ENCODE data around the gene RBM45.

RBM45 gene

DNA sequence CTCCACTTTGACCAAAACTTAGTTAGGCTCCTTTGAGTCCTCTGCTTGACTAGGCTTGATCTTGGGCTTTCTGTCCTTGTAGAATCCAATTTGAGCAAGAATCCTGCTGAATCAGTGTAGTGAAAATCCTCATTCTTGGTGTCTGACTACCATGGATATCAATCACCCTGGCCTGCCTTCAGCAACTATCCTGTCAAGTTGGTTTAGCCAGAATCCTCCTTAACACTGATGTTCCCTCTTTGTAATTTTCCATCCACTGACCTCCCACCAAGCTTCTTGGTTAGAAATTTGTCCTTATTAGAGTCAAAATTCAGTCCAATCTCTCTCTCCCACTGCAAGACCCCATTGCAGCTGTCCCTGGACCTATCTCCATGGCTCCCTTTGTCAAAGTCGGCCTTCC lies 494 bp upstream of the RBM45 start:
- H3K4me3 ChIP-seq (ENCODE audit: low read length) = no peak overlapping the region
- H3K36me3 ChIP-seq (ENCODE audit: control insufficient read depth, insufficient read depth, low read length) = no peaks in the 10 kb centered on the region

DNA sequence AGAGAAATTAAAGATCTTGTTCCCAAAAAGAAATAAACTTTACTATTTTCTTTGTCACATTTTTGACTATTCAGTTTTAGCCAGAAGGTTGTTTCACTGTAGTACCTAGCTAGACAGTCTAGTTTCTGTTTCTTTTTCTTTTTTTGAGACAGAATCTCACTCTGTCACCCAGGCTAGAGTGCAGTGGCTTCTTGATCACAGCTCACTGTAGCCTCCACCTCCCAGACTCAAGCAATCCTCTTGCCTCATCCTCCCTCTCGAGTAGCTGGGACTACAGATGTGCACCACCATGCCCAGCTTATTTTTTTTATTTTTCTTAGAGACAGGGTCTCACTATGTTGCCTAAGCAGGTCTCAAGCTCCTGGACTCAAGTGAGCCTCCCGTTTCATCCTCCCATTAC lies 2.2 kb downstream of the RBM45 start:
- Histone ChIP-seq H3K9me3 (ENCODE audit: control insufficient read depth, low read length) (no peaks in the 10 kb centered on the region), H3K4me1 (ENCODE audit: control insufficient read depth, insufficient read depth, low read length) (peaks cover 6% of the 10 kb centered on the region), H3K36me3 (ENCODE audit: control insufficient read depth, insufficient read depth, low read length) (no peaks in the 10 kb centered on the region), H3K9ac (ENCODE audit: low read length) (no peak overlapping the region), H3K27me3 (ENCODE audit: control insufficient read depth, insufficient read depth, low read length) (no peaks in the 10 kb centered on the region), H3K4me3 (ENCODE audit: low read length) (no peak overlapping the region)

More for the DNA sequence above, 494 bp upstream of the RBM45 start:
- H3K9me3 ChIP-seq (ENCODE audit: control insufficient read depth, low read length) = no peaks in the 10 kb centered on the region
- H3K4me1 ChIP-seq (ENCODE audit: control insufficient read depth, insufficient read depth, low read length) = peaks cover 6% of the 10 kb centered on the region
- H3K27me3 ChIP-seq (ENCODE audit: control insufficient read depth, insufficient read depth, low read length) = no peaks in the 10 kb centered on the region
- peak overlapping the region; percentile 92 for H3K9ac ChIP-seq (ENCODE audit: low read length)

DNA sequence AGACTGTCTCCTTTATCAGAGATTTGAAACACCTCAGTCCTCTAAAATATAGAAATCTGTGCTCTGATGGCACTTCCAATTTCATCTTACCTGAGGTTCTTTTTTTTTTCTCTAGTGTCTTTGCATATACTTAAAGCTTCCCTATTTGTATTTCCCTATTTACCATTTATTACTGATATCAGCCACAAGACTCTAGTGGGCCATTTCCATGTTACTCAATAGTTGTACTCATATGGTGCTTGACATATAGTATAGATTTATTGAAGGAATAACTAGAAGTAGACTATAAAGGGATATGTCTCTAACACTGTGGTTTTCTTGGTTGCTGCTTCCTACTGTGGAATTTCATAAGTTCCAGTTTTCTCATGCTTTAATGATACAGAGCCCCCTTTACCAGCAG lies 3.0 kb downstream of the RBM45 start:
- Histone ChIP-seq H3K4me1 (ENCODE audit: control insufficient read depth, insufficient read depth, low read length) (peaks cover 6% of the 10 kb centered on the region), H3K9ac (ENCODE audit: low read length) (no peak overlapping the region), H3K9me3 (ENCODE audit: control insufficient read depth, low read length) (no peaks in the 10 kb centered on the region), H3K4me3 (ENCODE audit: low read length) (no peak overlapping the region), H3K36me3 (ENCODE audit: control insufficient read depth, insufficient read depth, low read length) (no peaks in the 10 kb centered on the region), H3K27me3 (ENCODE audit: control insufficient read depth, insufficient read depth, low read length) (no peaks in the 10 kb centered on the region)

DNA sequence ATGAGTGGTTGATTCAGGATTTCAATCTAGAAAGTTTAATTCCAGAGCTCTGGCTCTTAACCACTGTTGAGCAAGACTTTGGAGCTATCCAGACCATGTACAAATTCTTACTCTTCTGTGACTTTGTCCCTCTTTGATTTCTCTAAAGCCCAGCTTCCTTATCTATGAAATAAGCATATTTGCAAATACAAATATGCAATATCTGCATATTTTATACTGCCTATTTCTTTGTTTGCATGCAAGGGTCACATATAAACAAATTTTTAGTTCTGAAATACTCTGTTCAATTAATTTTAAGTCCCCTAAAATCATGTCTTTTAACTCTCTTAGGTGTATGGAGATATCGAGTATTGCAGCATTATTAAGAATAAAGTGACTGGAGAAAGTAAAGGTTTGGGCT lies 5.5 kb downstream of the RBM45 start:
- Histone ChIP-seq H3K36me3 (ENCODE audit: control insufficient read depth, insufficient read depth, low read length) (no peaks in the 10 kb centered on the region), H3K27me3 (ENCODE audit: control insufficient read depth, insufficient read depth, low read length) (no peaks in the 10 kb centered on the region), H3K4me3 (ENCODE audit: low read length) (no peak overlapping the region), H3K9me3 (ENCODE audit: control insufficient read depth, low read length) (no peaks in the 10 kb centered on the region), H3K4me1 (ENCODE audit: control insufficient read depth, insufficient read depth, low read length) (peaks cover 6% of the 10 kb centered on the region), H3K9ac (ENCODE audit: low read length) (no peak overlapping the region)

DNA sequence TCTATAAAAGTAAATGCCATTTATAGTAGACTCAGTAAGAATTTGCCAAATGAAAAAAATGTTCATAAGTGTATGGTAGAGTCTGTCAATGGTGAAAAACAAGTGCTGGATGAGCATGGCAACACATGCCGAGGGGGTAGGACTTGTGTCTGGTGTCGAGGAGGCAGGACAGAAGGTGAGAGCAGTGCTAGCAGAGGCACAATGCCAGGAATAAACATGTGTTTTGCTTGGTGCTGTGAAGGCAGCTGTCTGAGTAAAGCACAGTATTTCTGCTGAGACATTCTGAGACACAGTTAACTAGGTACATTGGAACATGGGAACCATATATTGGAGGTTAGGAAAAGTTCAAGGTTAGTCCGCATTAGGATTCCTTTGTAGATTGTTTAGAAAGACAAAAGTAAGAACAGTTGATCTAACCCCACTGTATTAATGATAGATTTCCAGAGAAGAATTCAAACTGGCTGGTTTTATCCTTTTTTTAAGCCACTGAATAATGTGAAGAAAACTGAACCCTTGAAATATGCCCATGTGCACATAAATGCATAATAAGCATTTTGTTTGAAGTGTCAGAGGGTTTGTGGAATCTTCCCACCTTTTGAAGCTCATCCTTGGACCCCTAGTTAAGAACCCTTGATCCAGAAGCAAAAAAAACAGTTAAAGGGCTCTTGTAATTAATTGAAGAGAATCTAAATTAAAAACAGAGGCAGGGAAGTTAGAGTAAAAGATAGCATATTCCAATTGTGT lies 7.1 kb downstream of the RBM45 start:
- H3K4me1 ChIP-seq (ENCODE audit: control insufficient read depth, insufficient read depth, low read length) = no peaks in the 10 kb centered on the region
- H3K9me3 ChIP-seq (ENCODE audit: control insufficient read depth, low read length) = no peaks in the 10 kb centered on the region
- H3K4me3 ChIP-seq (ENCODE audit: low read length) = no peak overlapping the region
- no peak overlapping the region for H3K9ac ChIP-seq (ENCODE audit: low read length)
- no peaks in the 10 kb centered on the region for H3K27me3 ChIP-seq (ENCODE audit: control insufficient read depth, insufficient read depth, low read length)
- no peaks in the 10 kb centered on the region for H3K36me3 ChIP-seq (ENCODE audit: control insufficient read depth, insufficient read depth, low read length)

DNA sequence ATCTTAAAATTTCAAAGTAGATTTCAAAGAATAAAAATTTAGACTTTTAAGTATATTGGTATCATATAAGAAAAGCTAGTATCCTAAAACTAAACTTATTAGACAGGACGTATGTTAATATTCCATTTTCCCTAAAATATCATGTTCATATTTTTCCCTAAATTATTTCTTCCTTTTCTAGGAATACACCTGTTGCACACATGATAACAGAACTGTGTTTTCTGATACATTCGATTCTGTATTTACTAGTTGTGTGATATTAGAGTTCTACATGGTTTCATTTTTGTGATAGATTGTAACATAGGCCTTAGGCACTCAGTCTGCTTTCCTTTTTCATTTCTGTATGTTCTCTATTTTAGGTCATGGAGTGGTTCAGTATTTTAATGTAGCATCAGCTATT lies 10.9 kb downstream of the RBM45 start:
- H3K27me3 ChIP-seq (ENCODE audit: control insufficient read depth, insufficient read depth, low read length) = no peaks in the 10 kb centered on the region
- H3K9ac ChIP-seq (ENCODE audit: low read length) = no peak overlapping the region
- H3K9me3 ChIP-seq (ENCODE audit: control insufficient read depth, low read length) = no peaks in the 10 kb centered on the region
- no peaks in the 10 kb centered on the region for H3K4me1 ChIP-seq (ENCODE audit: control insufficient read depth, insufficient read depth, low read length)
- H3K36me3 ChIP-seq (ENCODE audit: control insufficient read depth, insufficient read depth, low read length) = no peaks in the 10 kb centered on the region
- H3K4me3 ChIP-seq (ENCODE audit: low read length) = no peak overlapping the region

DNA sequence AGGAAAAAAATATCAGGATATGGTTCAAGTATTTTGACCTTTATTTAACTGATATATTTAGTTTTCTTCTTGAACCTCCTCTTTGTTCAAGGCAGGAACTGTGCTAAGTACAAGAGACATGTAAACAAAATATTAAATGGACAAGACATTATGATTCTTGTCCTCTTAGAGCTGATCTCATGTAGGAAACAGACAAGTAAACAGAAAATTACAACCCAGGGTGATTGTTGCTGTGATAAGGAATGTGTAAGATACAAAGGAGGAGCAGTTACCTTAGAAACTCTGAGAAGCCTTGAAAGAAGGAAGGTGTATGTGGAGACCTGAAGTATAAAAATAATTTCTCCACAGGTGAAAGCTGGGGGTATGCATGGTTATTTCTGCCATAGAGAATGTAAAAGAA lies 12.9 kb downstream of the RBM45 start:
- no peak overlapping the region for H3K4me3 ChIP-seq (ENCODE audit: low read length)
- H3K36me3 ChIP-seq (ENCODE audit: control insufficient read depth, insufficient read depth, low read length) = no peaks in the 10 kb centered on the region
- H3K9me3 ChIP-seq (ENCODE audit: control insufficient read depth, low read length) = no peaks in the 10 kb centered on the region
- no peaks in the 10 kb centered on the region for H3K27me3 ChIP-seq (ENCODE audit: control insufficient read depth, insufficient read depth, low read length)
- H3K9ac ChIP-seq (ENCODE audit: low read length) = no peak overlapping the region
- H3K4me1 ChIP-seq (ENCODE audit: control insufficient read depth, insufficient read depth, low read length) = no peaks in the 10 kb centered on the region

DNA sequence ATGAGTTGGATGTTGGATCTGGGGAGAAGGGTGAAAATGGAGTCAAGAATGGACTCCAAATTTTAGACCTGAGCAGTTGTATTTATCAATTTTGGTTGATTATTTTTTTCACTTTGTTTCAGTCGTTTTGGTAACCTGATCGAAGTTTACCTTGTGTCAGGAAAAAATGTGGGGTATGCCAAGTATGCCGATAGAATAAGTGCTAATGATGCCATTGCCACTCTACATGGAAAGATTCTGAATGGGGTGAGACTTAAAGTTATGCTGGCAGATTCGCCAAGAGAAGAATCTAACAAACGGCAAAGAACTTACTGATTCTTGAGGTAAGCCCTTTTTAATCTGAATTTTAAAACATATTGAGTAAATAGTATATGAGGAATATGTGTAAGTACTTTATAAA lies 13.6 kb downstream of the RBM45 start:
- no peak overlapping the region for H3K9ac ChIP-seq (ENCODE audit: low read length)
- H3K9me3 ChIP-seq (ENCODE audit: control insufficient read depth, low read length) = no peaks in the 10 kb centered on the region
- H3K4me3 ChIP-seq (ENCODE audit: low read length) = no peak overlapping the region
- no peaks in the 10 kb centered on the region for H3K4me1 ChIP-seq (ENCODE audit: control insufficient read depth, insufficient read depth, low read length)
- H3K27me3 ChIP-seq (ENCODE audit: control insufficient read depth, insufficient read depth, low read length) = no peaks in the 10 kb centered on the region
- H3K36me3 ChIP-seq (ENCODE audit: control insufficient read depth, insufficient read depth, low read length) = no peaks in the 10 kb centered on the region

DNA sequence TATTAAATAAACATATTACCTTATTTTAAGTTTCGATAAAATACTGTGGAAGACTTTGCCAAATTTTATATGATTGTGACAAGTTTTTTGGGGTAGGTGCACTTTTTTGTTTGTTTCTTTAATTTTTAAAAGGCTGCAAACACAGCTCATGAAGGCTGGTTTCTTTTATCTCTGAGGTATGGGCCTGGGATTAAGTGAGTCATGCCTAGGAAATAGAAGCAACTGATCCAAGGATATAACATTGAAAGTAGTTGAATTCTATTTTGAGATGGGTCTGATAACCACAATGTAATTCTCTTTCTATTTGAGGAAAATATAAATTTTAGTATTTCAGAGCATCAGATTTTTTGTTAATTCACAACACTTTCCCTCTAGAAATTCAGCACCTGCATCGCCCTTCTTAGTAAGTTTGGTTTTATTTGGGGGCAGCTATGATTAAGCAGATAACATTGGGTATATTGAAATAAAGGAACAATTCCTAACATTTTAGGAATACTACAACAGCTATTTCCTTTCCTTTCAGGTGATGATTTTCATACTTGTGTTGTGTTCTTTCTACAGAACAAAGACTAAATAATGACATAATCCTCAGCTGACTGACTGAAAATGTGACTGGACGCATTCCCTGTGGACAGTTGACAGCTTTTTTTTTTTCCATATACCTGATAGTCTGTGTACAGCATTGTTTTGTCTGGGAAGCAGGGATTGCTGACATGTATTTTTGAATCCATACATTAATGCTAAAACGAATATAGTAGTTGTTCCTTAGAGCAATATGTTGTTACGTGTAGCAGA lies 16.8 kb downstream of the RBM45 start:
- Histone ChIP-seq H3K4me1 (ENCODE audit: control insufficient read depth, insufficient read depth, low read length) (no peaks in the 10 kb centered on the region), H3K9ac (ENCODE audit: low read length) (no peak overlapping the region), H3K9me3 (ENCODE audit: control insufficient read depth, low read length) (no peaks in the 10 kb centered on the region), H3K4me3 (ENCODE audit: low read length) (no peak overlapping the region), H3K27me3 (ENCODE audit: control insufficient read depth, insufficient read depth, low read length) (no peaks in the 10 kb centered on the region), H3K36me3 (ENCODE audit: control insufficient read depth, insufficient read depth, low read length) (no peaks in the 10 kb centered on the region)

DNA sequence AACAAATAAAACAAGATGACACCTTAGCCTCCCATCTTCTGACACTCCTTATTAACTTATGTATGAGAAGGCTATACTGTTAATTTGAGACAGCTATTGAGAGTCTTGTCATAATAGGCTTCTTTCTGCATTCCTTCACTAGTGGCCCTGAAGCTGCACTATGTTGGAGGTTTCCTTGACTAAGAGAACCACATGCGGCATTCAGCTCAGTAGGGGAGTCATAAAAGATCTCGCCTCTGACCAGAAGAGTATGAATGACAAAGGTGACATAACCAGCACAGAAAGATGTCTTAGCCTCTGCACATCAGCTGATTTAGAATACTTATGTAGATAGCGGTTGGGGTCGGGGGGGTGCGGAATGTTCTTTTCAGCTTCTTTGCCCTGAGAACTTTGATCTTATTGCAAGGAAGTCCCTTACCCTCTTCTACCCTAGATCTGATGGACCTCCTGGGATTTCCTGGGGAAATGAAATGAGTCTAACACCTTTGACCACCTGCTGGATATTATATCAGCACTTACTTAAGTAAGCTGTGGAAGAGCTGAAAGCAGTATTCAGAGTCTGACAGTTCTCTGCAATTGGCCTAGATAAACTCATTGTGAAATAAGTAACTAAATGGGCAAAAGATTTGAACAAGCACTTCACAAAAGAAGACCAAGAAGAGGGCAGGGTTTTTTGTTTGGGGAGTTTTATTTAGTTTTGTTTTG lies 24.2 kb downstream of the RBM45 start:
- H3K9me3 ChIP-seq (ENCODE audit: control insufficient read depth, low read length) = no peaks in the 10 kb centered on the region
- H3K27me3 ChIP-seq (ENCODE audit: control insufficient read depth, insufficient read depth, low read length) = no peaks in the 10 kb centered on the region
- H3K4me3 ChIP-seq (ENCODE audit: low read length) = no peak overlapping the region
- no peak overlapping the region for H3K9ac ChIP-seq (ENCODE audit: low read length)
- no peaks in the 10 kb centered on the region for H3K36me3 ChIP-seq (ENCODE audit: control insufficient read depth, insufficient read depth, low read length)
- no peaks in the 10 kb centered on the region for H3K4me1 ChIP-seq (ENCODE audit: control insufficient read depth, insufficient read depth, low read length)

DNA sequence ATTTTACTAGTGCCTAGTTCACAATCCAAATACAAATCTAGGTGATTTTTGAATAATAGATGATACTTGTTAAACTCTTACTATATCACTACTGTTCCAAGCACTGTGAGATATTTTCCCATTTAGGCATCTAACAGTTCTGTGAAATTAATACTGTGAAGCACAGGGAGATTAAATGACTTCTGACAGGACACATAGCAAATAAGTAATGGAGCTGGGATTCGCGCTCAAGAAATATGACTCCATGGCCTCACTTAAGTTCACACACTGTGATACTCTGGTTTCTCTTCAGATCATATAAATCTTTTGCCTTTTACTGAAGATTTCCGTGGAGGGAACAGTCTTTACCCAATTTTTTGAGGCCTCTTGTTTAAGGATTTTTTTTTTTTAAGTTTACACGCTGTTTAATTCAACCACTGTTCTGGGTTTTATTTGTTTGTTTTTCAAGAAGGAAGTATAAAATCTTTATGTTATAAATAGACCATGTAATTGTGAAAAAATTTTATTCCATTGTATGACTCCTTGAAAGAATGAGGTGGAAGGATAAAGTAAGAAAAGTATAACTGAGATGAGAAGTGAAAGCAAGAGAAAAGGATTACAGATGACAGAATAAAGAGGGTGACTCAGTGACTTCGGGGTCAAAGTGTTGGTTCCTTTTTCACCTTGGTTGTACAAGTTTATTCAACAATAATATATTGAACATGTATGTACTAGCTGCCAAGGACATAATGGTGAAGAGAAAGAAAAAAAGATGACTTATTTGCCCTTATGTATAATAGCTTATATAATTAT lies 30.2 kb downstream of the RBM45 start:
- H3K36me3 ChIP-seq (ENCODE audit: control insufficient read depth, insufficient read depth, low read length) = no peaks in the 10 kb centered on the region
- no peaks in the 10 kb centered on the region for H3K4me1 ChIP-seq (ENCODE audit: control insufficient read depth, insufficient read depth, low read length)
- H3K9ac ChIP-seq (ENCODE audit: low read length) = no peak overlapping the region
- H3K27me3 ChIP-seq (ENCODE audit: control insufficient read depth, insufficient read depth, low read length) = no peaks in the 10 kb centered on the region
- no peak overlapping the region for H3K4me3 ChIP-seq (ENCODE audit: low read length)
- no peaks in the 10 kb centered on the region for H3K9me3 ChIP-seq (ENCODE audit: control insufficient read depth, low read length)
